ENCODE measurements around the gene CLASP1.

DNA sequence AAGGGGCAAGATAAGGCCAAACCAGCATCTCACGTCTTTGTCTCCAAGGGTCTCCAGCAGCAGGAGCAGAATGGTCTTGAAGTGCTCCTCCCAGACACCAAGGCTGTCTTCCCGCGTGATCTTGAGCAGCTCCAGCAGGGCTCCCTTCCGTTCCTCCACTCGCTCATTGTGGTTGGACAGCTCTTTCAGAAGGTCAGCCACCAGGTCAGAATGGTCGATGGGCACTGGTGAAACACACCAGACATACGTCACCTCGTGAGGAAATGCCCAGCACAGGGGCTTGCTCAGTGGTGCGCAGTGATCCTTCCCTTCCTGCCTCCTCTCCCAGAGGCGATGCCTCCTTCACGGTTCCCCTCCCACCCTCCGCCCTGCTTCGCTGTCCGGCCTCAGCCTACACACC, 284.2 kb downstream of the CLASP1 start:
- TF ChIP-seq POLR2A (IDR thresholded peaks at IDR 0.05; ENCODE audit: low read depth, low read length) (no peak), POLR2AphosphoS5 (IDR thresholded peaks at IDR 0.05; ENCODE audit: low read depth, low read length) (no peak)

Data from GM12891 (cell line).